A673 (cell line): ENCODE results near the gene CD3E.

Experiments
- CTCF ChIP-seq: fragments of 300-800, 200-600 bp; sonication (generic); conservative IDR thresholded peaks from 2 replicates; pipeline ENCODE4 v1.5.1; 2017; ENCODE audit warnings: low read depth, mild to moderate bottlenecking, antibody characterized with exemption, low read length, moderate library complexity, mixed read lengths
- EZH2 ChIP-seq: fragments of 200-600 bp; sonication (generic); IDR thresholded peaks from 2 replicates; pipeline ENCODE4 v1.6.1; 2017; ENCODE audit warnings: borderline replicate concordance, low read depth, mild to moderate bottlenecking, mixed read lengths, antibody characterized with exemption, low read length; ENCODE audit not compliant: poor library complexity, severe bottlenecking

GRCh38 chr11:118313242-118313641 lies 8.7 kb downstream of the CD3E start:
- TF ChIP-seq CTCF (no peak), EZH2 (no peak)
